ENCODE results near the gene ZSCAN16.
"Not testable (repeated sequence)": the region's sequence is repeated elsewhere in the genome, so short reads cannot be mapped to it uniquely, and the experiment has no call there.

ZSCAN16 gene

DNA sequence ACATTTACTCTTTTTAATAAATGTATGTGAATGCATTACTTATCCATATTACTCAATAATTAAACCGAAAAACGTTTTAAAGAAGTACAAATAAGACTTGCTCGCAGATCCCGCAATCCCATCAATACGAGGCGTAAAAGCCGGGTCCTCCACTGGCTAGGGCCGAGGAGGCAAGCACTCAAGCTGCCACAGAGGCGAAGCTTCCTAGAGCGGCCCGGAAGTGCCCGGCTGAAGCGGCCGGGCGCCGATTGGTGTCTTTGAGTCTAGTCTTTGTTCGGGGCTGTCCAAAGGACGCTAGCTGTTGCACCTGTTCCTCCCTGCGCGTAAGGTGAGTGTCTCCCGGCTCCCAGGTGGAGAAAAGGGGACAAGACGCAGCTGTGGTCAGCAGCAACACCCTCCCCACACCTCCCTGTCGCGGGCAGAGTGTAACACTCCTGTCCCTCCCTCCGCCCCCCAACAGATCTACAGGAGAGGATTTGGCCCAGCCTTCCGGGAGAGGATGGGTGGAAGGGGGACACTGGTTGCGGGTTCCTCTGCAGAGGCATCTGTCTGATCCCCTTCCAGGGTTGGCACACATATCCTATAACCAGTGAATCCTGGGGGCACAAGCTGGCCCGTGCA lies at the start of gene ZSCAN16:
Gene ZSCAN16 (plus strand): TSS at position 260 of the 621 bp plus-strand sequence. CDS start 835 bp downstream, outside the sequence.
- peak; percentile 88 for DNase-seq

DNA sequence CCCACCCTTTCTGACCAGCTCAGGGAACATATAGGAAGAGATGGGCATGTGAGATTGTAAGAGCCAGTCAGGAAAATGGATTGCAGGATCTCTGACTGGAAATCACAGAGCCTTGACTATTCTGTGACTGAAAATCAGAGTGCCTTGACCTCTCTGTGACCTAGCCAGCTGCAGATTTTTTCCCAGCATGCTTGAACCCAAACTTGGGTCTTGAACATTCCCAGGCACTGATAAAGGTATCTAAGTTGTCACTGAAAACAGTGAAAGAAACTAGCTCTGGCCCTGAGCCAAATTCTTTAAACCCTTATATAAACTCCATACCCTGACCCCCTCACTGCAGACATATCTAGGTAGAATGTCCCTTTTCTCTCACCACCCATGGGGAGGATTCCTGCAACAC lies 46.4 kb upstream of the ZSCAN16 start:
- DNase-seq: no peak

GRCh38 chr6:28078836-28079235 lies 45.6 kb upstream of the ZSCAN16 start:
- no peak for DNase-seq

GRCh38 chr6:28080381-28080630 lies 44.1 kb upstream of the ZSCAN16 start, which contains the start of gene ZNF165:
TSS of gene ZNF165 (plus strand) at chr6:28080568. CDS start at chr6:28085481, 4,913 bp downstream.
- DNase-seq: not testable (repeated sequence)

GRCh38 chr6:28080631-28081485 lies 43.6 kb upstream of the ZSCAN16 start:
- peak; percentile 97 for DNase-seq

DNA sequence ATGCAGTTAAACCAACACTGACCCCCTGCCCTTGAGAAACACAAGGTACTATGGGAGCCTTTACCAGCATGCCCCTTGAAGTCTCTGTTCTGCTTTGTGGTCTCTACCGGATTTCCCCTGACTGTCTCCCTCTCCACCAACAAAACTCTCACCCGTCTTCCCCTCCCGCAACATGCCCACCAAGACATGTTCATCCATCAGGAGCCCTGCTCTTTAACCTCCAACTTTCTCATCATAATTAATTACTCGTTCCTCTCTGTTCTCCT lies 43.0 kb upstream of the ZSCAN16 start:
- DNase-seq: no peak

DNA sequence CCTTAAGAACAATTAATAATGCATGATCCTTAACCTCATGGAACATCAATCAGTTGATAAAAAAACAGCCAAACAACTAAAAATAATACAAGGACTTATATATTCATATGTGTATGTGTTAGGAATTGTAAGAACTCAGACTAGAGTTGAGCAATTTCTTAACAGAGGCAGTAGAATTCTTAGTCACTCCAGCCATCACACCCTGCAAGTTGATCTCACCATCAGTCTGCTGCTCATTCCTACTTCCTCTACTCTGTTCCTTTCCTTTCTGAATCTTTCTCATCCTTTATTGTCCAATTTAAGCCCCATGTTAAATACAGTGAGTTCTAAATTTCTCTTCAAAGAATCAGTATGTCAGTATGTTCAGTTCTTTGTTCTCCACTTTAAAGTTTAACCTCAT lies 41.5 kb upstream of the ZSCAN16 start:
- DNase-seq: no peak

GRCh38 chr6:28089054-28089453 lies 35.4 kb upstream of the ZSCAN16 start:
- DNase-seq: no peak

DNA sequence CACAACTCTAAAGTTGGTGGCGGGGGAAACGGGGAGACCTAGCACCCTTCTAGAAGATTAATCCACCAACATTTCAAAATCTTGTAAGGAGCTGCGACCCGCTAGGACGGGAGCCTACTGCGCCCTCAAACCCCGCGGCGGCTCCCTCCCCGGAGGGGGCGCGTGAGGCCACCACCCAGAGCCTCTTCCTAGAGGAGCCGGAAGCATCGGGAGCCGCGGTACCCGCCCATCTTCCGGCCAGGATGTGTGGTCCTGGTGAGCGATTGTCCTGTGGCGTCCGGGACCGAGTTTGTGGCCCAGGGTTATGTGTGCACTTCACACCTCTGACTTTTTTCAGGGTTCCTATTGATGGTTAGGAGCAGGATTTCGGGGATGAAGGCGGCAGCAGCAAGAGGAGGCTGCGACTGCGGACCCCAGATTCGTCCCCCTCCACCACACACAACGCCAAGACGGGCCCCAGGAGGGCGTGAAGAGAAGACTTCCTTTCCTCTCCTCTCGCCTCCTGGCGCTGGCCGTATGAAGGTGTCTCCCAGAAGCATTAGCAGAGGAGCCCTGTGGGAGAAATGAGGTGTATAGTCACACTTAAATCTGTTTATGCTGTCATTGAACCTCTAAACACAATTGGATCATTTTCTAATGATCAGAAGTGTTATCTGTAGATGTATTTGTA lies 33.4 kb upstream of the ZSCAN16 start:
- peak; percentile 45 for DNase-seq

DNA sequence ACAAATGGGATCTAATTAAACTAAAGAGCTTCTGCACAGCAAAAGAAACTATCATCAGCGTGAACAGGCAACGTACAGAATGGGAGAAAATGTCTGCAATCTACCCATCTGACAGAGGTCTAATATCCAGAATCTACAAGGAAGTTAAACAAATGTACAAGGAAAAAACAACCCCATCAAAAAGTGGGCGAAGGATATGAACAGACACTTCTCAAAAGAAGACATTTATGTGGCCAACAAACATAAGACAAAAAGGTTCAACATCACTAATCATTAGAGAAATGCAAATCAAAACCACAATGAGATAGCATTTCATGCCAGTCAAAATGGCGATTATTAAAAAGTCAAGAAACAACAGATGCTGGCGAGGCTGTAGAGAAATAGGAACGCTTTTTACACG lies 22.2 kb upstream of the ZSCAN16 start:
- not testable (repeated sequence) for DNase-seq

GRCh38 chr6:28102699-28103098 lies 21.7 kb upstream of the ZSCAN16 start:
- not testable (repeated sequence) for DNase-seq

- peak; percentile 84 for DNase-seq
Measured at GRCh38 chr6:28104392-28105244, 19.8 kb upstream of the ZSCAN16 start.

DNA sequence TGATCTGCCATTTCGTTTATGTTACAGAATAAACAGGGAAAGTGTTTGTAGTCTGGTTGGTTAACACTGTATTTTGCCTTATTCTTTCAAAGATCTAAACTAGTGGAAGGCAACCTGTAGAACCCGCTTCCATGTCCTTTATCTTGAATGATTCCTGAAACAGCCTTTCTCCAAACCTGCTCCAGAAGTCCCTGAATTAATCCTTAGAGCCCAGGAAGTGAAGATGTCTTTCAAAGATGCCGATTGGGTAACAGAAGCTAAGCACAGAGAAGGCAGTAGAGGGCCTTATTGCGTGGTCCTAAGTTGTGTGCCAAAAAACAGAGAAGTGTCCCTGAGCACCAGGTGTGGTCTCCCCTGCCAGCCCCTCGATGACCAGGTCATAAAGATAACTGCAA lies 19.2 kb upstream of the ZSCAN16 start:
- DNase-seq: no peak

GRCh38 chr6:28107506-28107905 lies 16.9 kb upstream of the ZSCAN16 start:
- no peak for DNase-seq

- no peak for DNase-seq
Measured at GRCh38 chr6:28111964-28112363, 12.4 kb upstream of the ZSCAN16 start.

- DNase-seq: no peak
Measured at GRCh38 chr6:28115799-28116198, 8.6 kb upstream of the ZSCAN16 start.

DNA sequence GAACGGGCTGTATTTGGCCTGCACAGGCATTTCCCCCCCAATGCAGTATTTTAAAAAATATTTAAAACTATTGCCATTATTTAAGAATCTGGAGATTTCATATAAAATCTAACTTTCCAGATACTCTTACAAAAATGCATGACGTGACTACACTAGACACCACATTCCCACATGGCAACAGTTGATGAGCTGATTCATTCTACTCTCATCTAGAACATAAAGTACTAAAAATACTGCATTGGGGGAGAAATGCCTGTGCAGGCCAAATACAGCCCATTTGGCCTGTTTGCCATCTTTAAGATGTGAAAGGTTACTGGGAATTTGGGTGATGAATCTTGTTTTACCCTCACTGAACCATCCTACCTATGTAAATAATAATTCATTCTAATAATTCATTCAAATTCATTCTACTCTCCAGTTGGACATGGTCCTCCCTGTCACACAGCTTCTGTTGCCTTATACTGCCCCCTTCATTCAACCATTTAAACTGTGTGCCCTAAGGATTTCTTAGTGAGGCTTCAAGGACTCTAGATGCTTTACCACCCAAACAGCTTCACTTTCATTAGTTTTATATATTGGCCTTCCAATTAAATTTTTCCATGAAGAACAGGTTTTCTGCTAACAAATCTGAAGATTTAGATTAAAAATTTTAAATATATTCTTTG lies 6.9 kb upstream of the ZSCAN16 start:
- DNase-seq: no peak

DNA sequence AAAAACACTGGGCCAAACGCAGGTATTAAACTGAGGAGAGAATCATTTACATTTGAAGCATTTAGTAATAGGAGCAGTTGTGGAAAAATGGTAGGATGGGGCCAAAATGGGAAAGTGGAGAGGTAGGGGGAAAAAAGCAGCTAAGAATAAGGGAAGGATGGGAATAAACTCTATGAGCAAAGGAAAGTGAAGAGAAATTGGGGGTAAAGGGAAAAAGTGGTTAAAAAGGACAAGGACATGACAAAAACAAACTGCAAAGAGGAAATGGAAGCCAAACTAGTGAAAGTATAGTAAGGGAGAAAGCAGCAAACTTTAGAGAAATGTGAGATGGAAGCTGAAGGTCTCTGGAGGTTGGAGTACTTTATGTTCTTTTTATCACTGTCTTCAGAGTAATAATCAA lies 6.2 kb upstream of the ZSCAN16 start:
- DNase-seq: no peak

DNA sequence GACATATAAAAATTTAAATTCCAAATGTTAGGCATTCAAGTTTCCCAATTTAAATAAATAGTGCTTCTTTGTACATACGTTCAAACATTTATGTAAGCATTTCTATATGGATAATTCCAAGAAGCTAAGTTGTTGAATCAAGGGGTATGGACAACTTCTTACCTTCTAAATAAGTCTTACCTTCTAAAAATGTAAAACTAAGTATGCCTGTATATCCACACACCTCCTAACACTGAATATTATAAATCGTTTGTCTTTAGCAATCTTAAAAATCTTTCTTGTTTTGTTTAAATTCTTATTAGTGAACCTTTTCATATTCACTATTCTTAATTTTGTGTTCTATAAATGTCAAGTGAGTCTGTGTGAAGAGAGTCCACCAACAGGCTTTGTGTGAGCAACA lies 2.5 kb upstream of the ZSCAN16 start:
- no peak for DNase-seq

DNA sequence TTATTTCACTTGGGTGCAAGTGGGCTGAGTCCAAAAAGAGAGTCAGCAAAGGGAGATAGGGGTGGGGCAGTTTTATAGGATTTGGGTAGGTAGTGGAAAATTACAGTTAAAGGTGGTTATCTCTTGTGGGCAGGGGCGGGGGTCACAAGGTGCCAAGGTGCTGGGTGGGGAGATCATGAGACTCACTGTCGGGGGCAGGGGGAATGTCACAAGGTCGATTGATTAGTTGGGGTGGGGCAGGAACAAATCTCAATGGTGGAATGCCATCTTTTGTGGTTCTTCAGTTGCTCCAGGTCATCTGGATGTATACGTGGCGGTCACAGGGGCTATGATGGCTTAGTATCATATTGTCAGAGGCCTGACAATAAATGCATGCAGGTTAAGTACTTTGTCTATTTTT lies 2.1 kb upstream of the ZSCAN16 start:
- not testable (repeated sequence) for DNase-seq

GRCh38 chr6:28124971-28125353 lies 553 bp downstream of the ZSCAN16 start:
- DNase-seq: no peak

DNA sequence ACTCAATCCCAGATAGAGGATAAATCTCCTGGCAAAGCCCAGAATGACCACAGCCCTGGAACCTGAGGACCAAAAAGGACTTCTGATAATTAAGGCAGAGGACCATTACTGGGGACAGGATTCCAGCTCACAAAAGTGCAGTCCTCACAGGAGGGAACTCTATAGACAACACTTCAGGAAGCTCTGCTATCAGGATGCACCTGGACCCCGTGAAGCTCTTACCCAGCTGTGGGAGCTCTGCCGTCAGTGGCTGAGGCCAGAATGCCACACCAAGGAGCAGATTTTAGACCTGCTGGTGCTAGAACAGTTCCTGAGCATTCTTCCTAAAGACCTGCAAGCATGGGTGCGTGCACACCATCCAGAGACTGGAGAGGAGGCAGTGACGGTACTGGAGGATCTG lies 992 bp downstream of the ZSCAN16 start:
- no peak for DNase-seq

GRCh38 chr6:28134015-28134414 lies 9.6 kb downstream of the ZSCAN16 start:
- DNase-seq: peak; percentile 23
